K562 (cell line): ENCODE measurements around the gene GPR171. TPM values are rescaled to one million over a fixed set of nuclear protein-coding genes. Genes with fewer than 3 reads are reported as not detected.

Source experiments
- ATAC-seq: fragments of 200-7000 bp; cut with Tn5 transposase; 3 replicates; pipeline ENCODE4 v1.9.1; 2020; ENCODE audit warnings: moderate library complexity
- BruUV-seq: library from RNA; stranded (reverse); fragments of 400-500 nt; replicated peaks from 2 replicates; lab custom pipeline; 2021; lab: Mats Ljungman, UMichigan
- CTCF ChIA-PET: fragments of 300-600 bp; formaldehyde crosslinking; extraction: SDS; loops from one replicate; lab custom pipeline; 2021; ENCODE audit warnings: low intra/inter-chr PET ratio; lab: Yijun Ruan, JAX
- POLR2A ChIA-PET: fragments of 300-600, 350-650 bp; sonication (Branson Sonifier 250); formaldehyde crosslinking; extraction: SDS; loops from one replicate; lab custom pipeline; 2021; ENCODE audit warnings: antibody characterized with exemption, inconsistent platforms; lab: Yijun Ruan, JAX
- DNase-seq, 4 experiments: peaks; one replicate each; pipeline versions ENCODE4 v3.0.0 to v3.0.0-alpha.2; 2011 to 2018; ENCODE audit warnings: low spot score in 3 of 4, mixed read lengths in 3 of 4; ENCODE audit errors: extremely low read depth in 1 of 4
- FAIRE-seq: peaks from 2 replicates; lab custom pipeline; 2011; peaks lifted over from hg19 to GRCh38; lab: Jason Lieb, UNC
- H2AFZ ChIP-seq: 2 replicates; pipeline ENCODE4 v1.6.0; 2011; ENCODE audit warnings: low read depth, low read length, control low read depth, inconsistent platforms
- H3K27ac ChIP-seq: fragments of 200-600 bp; 3 replicates; pipeline ENCODE4 v1.8.0; 2011; ENCODE audit warnings: low read depth, mild to moderate bottlenecking, control low read depth, inconsistent platforms, low read length, moderate library complexity, mixed read lengths; ENCODE audit errors: extremely low read depth
- H3K27me3 ChIP-seq, 2 experiments: fragments of 300-600 bp in 1 of 2; 2 replicates in 1 of 2; 3 replicates in 1 of 2; pipeline versions ENCODE4 v1.6.0 to v1.8.0; 2011; ENCODE audit warnings: inconsistent platforms in 2 of 2, low read length in 2 of 2, mild to moderate bottlenecking in 1 of 2, mixed read lengths in 1 of 2, moderate library complexity in 1 of 2; ENCODE audit not compliant: control insufficient read depth in 2 of 2, insufficient read depth in 2 of 2
- H3K36me3 ChIP-seq: fragments of 300-600 bp; 3 replicates; pipeline ENCODE4 v1.8.0; 2011; ENCODE audit warnings: mild to moderate bottlenecking, low read length, inconsistent platforms; ENCODE audit not compliant: control insufficient read depth, insufficient read depth
- H3K4me1 ChIP-seq, 2 experiments: fragments of 200-600 bp in 1 of 2; replicated peaks in 1 of 2; 2 replicates in 1 of 2; 3 replicates in 1 of 2; pipeline versions ENCODE4 v1.5.1 to v1.8.0; 2011; ENCODE audit warnings: inconsistent platforms in 2 of 2, low read length in 2 of 2, mild to moderate bottlenecking in 1 of 2, mixed read lengths in 1 of 2, moderate library complexity in 1 of 2; ENCODE audit not compliant: control insufficient read depth in 2 of 2, insufficient read depth in 2 of 2
- H3K4me2 ChIP-seq: 2 replicates; pipeline ENCODE4 v1.6.1; 2011; ENCODE audit warnings: low read length, control low read depth, inconsistent platforms, mixed read lengths; ENCODE audit not compliant: insufficient read depth
- H3K4me3 ChIP-seq: fragments of 200-600 bp; sonication (generic), shearing (Covaris generic); 2 replicates; pipeline ENCODE4 v1.5.1; 2016; ENCODE audit warnings: control low read depth, inconsistent platforms
- H3K79me2 ChIP-seq: fragments of 200-600 bp; 3 replicates; pipeline ENCODE4 v1.8.0; 2011; ENCODE audit warnings: low read length, inconsistent platforms; ENCODE audit not compliant: control insufficient read depth, insufficient read depth
- H3K9ac ChIP-seq, 2 experiments: 2 replicates each; pipeline versions ENCODE4 v1.6.0 to v1.6.1; 2011; ENCODE audit warnings: low read depth in 2 of 2, low read length in 2 of 2, control low read depth in 1 of 2, inconsistent platforms in 1 of 2, mild to moderate bottlenecking in 1 of 2, mixed read lengths in 1 of 2; ENCODE audit not compliant: insufficient read depth in 1 of 2
- H3K9me1 ChIP-seq: one replicate; pipeline ENCODE4 v1.6.0; 2011; ENCODE audit warnings: inconsistent platforms, mild to moderate bottlenecking, low read length, moderate library complexity; ENCODE audit not compliant: control insufficient read depth, insufficient read depth
- H3K9me3 ChIP-seq: replicated peaks from 2 replicates; pipeline ENCODE4 v1.5.1; 2011; ENCODE audit warnings: low read depth, low read length, inconsistent platforms; ENCODE audit not compliant: control insufficient read depth, insufficient read depth
- H4K20me1 ChIP-seq: replicated peaks from 2 replicates; pipeline ENCODE4 v1.6.1; 2011; ENCODE audit warnings: low read length, inconsistent platforms, mixed read lengths; ENCODE audit not compliant: control insufficient read depth, insufficient read depth
- CEBPZ ChIP-seq: fragments of 150-350 bp; IDR thresholded peaks from 2 replicates; pipeline ENCODE4 v1.6.1; 2014; ENCODE audit warnings: low read depth, mild to moderate bottlenecking, low read length, borderline replicate concordance
- EWSR1 ChIP-seq: fragments of 450-650 bp; IDR thresholded peaks from 2 replicates; pipeline ENCODE4 v1.6.1; 2018; ENCODE audit warnings: borderline replicate concordance, mild to moderate bottlenecking, low read depth, moderate library complexity; ENCODE audit not compliant: partially characterized antibody
- FOS ChIP-seq: IDR thresholded peaks from 3 replicates; pipeline ENCODE4 v1.6.1; 2011; ENCODE audit not compliant: insufficient read length; ENCODE audit errors: extremely low read depth
- FUS ChIP-seq: fragments of 200-400 bp; formaldehyde crosslinking; optimal IDR thresholded peaks from 2 replicates; pipeline ENCODE3; 2017; ENCODE audit warnings: low read depth, low read length
- GABPA ChIP-seq: fragments of 200-800 bp; sonication (Bioruptor generic); conservative IDR thresholded peaks from 2 replicates; pipeline ENCODE4 v1.6.1; 2016; ENCODE audit warnings: low read depth, missing genetic modification characterization, missing compliant biosample characterization
- RBM25 ChIP-seq: fragments of 200-400 bp; formaldehyde crosslinking; IDR thresholded peaks from 2 replicates; pipeline ENCODE4 v1.6.1; 2018; ENCODE audit warnings: low read length, low read depth, moderate library complexity; ENCODE audit not compliant: severe bottlenecking
- RFX1 ChIP-seq: fragments of 450-650 bp; IDR thresholded peaks from 2 replicates; pipeline ENCODE4 v1.6.1; 2016; ENCODE audit warnings: mild to moderate bottlenecking, moderate library complexity
- ZFX ChIP-seq: sonication (generic); formaldehyde crosslinking; IDR thresholded peaks from 2 replicates; pipeline ENCODE4 v1.8.0; 2022; ENCODE audit warnings: mild to moderate bottlenecking, missing genetic modification reagents, moderate library complexity
- ZNF212 ChIP-seq: fragments of 450-650 bp; formaldehyde crosslinking; IDR thresholded peaks from 2 replicates; pipeline ENCODE4 v1.4.0; 2020; ENCODE audit warnings: mild to moderate bottlenecking
- ZNF224 ChIP-seq: sonication (generic); formaldehyde crosslinking; IDR thresholded peaks from 2 replicates; pipeline ENCODE4 v1.8.0; 2022; ENCODE audit warnings: mild to moderate bottlenecking, missing genetic modification reagents
- ZNF253 ChIP-seq: fragments of 250-450 bp; sonication (Bioruptor Pico); conservative IDR thresholded peaks from 2 replicates; pipeline ENCODE4 v1.6.1; 2021; ENCODE audit warnings: mild to moderate bottlenecking
- WGBS: fragments of 100-300 bp; shearing (Covaris generic); methylation state at CpG from one replicate; pipeline ENCODE4 v1.1.6; 2016; ENCODE audit warnings: low coverage, mixed read lengths; ENCODE audit not compliant: insufficient coverage; ENCODE audit errors: missing lambda C conversion rate; 5-methylcytosine and 5-hydroxymethylcytosine counted together
- in situ Hi-C: fragments of 300-500 bp; cut with MboI; formaldehyde crosslinking; loops from 4 replicates; pipeline ENCODE4 v1.15.0; 2018; ENCODE audit warnings: inconsistent platforms, mixed read lengths
- intact Hi-C: fragments of 100-400 bp; cut with micrococcal nuclease; formaldehyde crosslinking; loops from 2 replicates; pipeline ENCODE4 v1.14.2; 2022
- polyA plus RNA-seq, 8 experiments: library from polyadenylated mRNA; depleted of rRNA in 4 of 8; stranded (reverse) in 5 of 8; unstranded in 3 of 8; fragments of >200 nt; fragmentation: Nextera tagmentation in 2 of 8; fragmentation: Illumina TruSeq in 1 of 8; extraction: Ambion mirVana in 2 of 8; extraction: Trizol in 1 of 8; gene quantifications; 2 replicates each; pipeline versions ENCODE4 v1.2.1 to v1.2.3, GENCODE V29; 2011 to 2014; ENCODE audit warnings: inconsistent platforms in 1 of 8, missing spikeins in 1 of 8
- total RNA-seq, 7 experiments: library from RNA; depleted of rRNA in 6 of 7; stranded (reverse); fragments of >200 nt in 6 of 7; fragmentation: Illumina TruSeq in 2 of 7; extraction: Trizol in 2 of 7; gene quantifications; 2 replicates each; pipeline versions ENCODE4 v1.2.1 to v1.2.3, GENCODE V29; 2011 to 2021; ENCODE audit warnings: low replicate concordance in 1 of 7

GPR171 gene
- total and polyA plus RNA-seq, 9 of the 15 experiments (the other 6 are each of a cell fraction or from before 2014, with no cell fraction given), result not detected

- H3K27ac ChIP-seq, result no peak overlapping the region
- ChIA-PET POLR2A (no interaction called here), CTCF (interaction anchor here (0.6 to 2.2 kb wide), 4 partner anchors 56 to 692 kb away, joined by 3 to 23 read pairs (median 6); no protein-coding TSS in a partner anchor)
- BruUV-seq, result no TSS peak
- H3K27me3 ChIP-seq, result peaks cover 5 to 7% of the 10 kb centered on the region in 2 experiments; a peak in 4 of 5 replicates
- peaks cover 3% of the 10 kb centered on the region for H3K9me1 ChIP-seq
- H3K36me3 ChIP-seq, result no peaks in the 10 kb centered on the region
- H3K4me1 ChIP-seq, result no peaks in the 10 kb centered on the region
- 1% methylated on average over 5 of the region's 5 CpGs for WGBS
- H3K4me2 ChIP-seq, result no peak overlapping the region
- H3K9me3 ChIP-seq, result no peaks in the 10 kb centered on the region
- no peak for TF ChIP-seq ZNF224 (CRISPR knock-in tag)
- no peak for TF ChIP-seq GABPA
- TF ChIP-seq RFX1, result no peak
- TF ChIP-seq FOS, result no peak
- no peak for TF ChIP-seq EWSR1
- TF ChIP-seq CEBPZ, result no peak
- TF ChIP-seq FUS, result no peak
- no peak for TF ChIP-seq RBM25
- TF ChIP-seq ZNF212 (CRISPR knock-in tag), result no peak
- no peak for TF ChIP-seq ZFX (CRISPR knock-in tag)
- TF ChIP-seq ZNF253 (CRISPR knock-in tag), result no peak
- DNase-seq (no peak), ATAC-seq (no peak), FAIRE-seq (no peak)
- no peak overlapping the region for H2AFZ ChIP-seq
- in situ Hi-C loops, result loop anchor here (25.0 kb wide), 1 partner anchor 610 kb away; no protein-coding TSS in a partner anchor
- H4K20me1 ChIP-seq, result no peaks in the 10 kb centered on the region
- no peak overlapping the region for H3K4me3 ChIP-seq
- no peaks in the 10 kb centered on the region for H3K79me2 ChIP-seq
- H3K9ac ChIP-seq, result no peak overlapping the region
- intact Hi-C loops, result loop anchor here (1.0 to 2.0 kb wide), 5 partner anchors 56 to 692 kb away; no protein-coding TSS in a partner anchor
Measured at GRCh38 chr3:151226825-151227224, 23.8 kb upstream of the GPR171 start.
